Posterior vena cava (tissue), 2 donors: ENCODE measurements around the gene KIF5A. TPM values are rescaled to one million over a fixed set of nuclear protein-coding genes. Genes with fewer than 3 reads are reported as not detected.
"Not testable (repeated sequence)": the region's sequence is repeated elsewhere in the genome, so short reads cannot be mapped to it uniquely, and the experiment has no call there.

Source experiments
- DNase-seq: peaks from one replicate; pipeline ENCODE4 v3.0.0-alpha.2; 2020; ENCODE audit warnings: low spot score
- intact Hi-C, 2 donors: fragments of 100-400 bp; cut with DNase I; formaldehyde crosslinking; loops; one replicate each; pipeline versions ENCODE4 v1.14.1 to v1.14.2; 2022 to 2023
- total RNA-seq, 2 donors: library from RNA; stranded (reverse); fragmentation: NEBNext Ultra II Directional; extraction: Animal tissue kit (Norgen Biotek cat#: 25700); gene quantifications; one replicate each; pipeline ENCODE4 v1.2.1, GENCODE V29; 2021
- donor health status: DM: yes; HTN: yes; CAD: no.
- donor health status: DM: yes; HTN: yes; CAD: no.

KIF5A gene
- total RNA-seq, 2 donors from 2014 or later: 0.10 to 0.14 TPM

- no peak for DNase-seq
- intact Hi-C loops: no loop called here
Measured at GRCh38 chr12:57576613-57577160, 26.8 kb downstream of the KIF5A start.

GRCh38 chr12:57577981-57578758 is 28.3 kb downstream of the KIF5A start:
- intact Hi-C loops: no loop called here
- DNase-seq: no peak

- DNase-seq: no peak
- intact Hi-C loops: no loop called here
Measured at GRCh38 chr12:57579011-57579410, 29.2 kb downstream of the KIF5A start.

DNA sequence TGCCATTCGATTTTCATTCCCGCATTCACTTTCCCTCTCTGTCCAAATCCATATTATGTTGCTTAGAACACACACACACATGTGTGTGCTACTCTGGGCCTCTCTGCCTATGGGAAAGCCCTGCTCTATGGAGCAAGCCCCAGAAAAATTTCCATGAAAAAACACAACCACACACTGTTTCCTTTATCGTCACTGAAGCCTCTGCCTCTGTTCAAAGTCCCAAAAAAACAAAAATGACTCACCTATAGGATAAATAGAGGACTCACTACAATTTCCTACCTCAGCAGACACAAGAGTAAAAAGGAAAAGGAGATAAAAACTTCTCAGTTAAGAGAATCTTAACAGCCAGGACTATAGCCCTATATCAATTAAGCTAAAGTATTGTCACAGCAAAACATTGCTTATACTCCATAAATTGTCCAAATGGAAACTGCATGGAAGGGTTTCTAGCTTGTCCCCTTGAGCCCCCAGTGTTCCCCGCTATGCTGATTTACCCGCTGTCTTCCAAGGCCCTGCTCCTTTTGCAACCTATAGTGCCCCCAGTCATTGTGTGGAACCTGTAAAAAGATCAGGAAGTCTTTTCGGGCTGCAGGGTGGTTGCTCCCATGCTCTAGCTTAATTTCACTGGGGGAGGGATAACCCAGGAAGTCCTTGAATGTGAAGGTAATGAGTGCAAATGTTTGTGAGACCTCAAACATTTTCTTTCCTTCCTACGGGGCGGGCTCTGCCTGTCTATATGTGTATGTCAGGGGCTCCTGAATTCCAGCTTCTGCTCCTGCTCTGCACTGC is 30.0 kb downstream of the KIF5A start:
- DNase-seq: no peak
- intact Hi-C loops: loop anchor here in 1 of 2 donors (5.0 kb wide), 1 partner anchor 42 kb away; no protein-coding TSS in a partner anchor

DNA sequence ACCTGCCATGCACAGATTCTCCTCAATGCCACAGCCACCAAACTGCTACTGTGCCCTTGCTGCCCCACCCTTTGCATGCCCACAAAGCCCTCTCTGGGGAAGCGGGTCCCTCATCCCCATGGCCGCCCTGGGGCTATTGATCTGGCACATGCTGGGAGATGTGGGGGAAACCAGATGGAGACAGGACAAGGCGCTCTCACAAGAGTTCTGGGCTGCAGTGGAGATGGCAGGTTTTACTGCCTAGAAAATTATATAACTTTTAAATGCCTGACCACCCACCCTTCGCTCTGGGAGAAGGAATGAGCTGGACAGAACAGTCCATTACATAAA is 30.6 kb downstream of the KIF5A start:
- DNase-seq: no peak
- intact Hi-C loops: loop anchor here in 1 of 2 donors (5.0 kb wide), 1 partner anchor 42 kb away; no protein-coding TSS in a partner anchor

DNA sequence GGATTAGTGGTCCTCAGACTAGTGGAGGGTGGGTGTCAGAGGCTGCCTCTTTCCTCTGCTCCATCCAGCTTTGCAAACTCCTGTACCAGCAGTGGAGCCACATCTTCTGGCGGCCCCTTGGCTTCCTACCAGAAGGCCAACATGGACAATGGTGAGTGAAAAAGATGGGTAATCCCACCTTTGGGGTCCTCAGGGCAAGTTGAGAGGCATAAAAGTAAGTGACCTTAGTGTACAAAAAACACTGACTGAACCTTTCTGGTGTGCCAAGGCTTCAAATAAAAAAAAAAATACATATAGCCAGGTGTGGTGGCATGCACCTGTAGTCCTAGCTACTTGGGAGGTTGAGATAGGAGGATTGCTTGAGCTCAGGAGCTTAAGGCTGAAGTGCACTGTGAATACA is 32.0 kb downstream of the KIF5A start:
- no peak for DNase-seq
- intact Hi-C loops: loop anchor here in 1 of 2 donors (5.0 kb wide), 1 partner anchor 40 kb away; no protein-coding TSS in a partner anchor

GRCh38 chr12:57582440-57582839 is 32.6 kb downstream of the KIF5A start:
- intact Hi-C loops: loop anchor here in 1 of 2 donors (5.0 kb wide), 1 partner anchor 40 kb away; no protein-coding TSS in a partner anchor
- no peak for DNase-seq

DNA sequence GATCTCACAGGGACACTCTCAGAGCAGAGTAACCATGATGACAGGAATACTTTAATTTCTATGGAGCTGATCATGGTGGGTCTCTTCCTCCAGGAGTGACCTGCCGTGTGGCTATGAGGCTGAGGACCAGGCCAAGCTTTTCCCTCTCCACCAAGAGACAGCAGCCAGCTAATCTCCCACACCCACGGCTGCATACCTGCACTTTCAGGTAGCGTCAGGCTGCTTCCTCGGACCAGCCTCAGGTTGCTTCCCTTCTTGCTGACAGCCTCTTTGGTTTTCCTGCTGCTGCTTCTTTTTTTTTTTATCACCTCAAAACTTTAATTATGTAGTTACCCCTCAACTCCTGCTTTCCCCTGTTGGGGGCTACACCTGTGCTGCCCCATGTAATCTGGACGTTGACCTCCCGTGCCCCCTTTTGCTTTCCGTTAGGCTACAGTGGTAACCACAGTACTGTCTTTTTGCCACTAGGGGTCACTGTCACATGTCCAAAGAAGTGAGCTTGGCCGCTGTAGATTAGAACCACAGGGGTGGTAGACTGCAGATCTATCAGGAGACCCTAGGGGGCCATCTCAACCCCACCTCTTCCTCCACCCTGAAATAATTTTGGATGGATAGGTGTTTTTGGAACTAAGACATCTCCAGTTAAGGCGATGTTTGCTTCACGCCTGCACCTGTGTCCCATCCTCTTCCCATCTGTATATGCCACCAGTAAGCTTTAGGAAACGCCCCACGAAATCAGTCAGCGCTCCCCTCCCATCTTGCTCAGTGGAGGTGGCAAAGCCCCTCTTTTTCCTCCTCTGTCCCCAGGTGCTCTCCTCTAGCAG is 33.4 kb downstream of the KIF5A start:
- intact Hi-C loops: loop anchor here in 1 of 2 donors (5.0 kb wide), 1 partner anchor 39 kb away; no protein-coding TSS in a partner anchor

DNA sequence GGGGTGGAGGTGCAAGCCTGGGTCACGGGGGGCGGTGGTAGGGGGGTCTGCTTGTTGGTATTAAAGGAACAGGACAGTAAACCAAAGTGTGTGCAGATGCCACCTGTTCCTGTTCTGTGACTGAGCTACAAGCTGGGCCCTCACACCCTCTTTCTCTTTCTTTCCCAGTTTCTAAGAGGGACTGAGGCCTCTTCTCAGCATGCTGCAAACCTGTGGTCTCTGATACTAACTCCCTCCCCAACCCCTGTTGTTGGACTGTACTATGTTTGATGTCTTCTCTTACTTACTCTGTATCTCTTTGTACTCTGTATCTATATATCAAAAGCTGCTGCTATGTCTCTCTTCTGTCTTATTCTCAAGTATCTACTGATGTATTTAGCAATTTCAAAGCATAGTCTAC is 34.2 kb downstream of the KIF5A start:
- intact Hi-C loops: loop anchor here (2.0 to 5.0 kb wide), 2 partner anchors 37 to 38 kb away; no protein-coding TSS in a partner anchor
- DNase-seq: peak; percentile 5

More for the DNA sequence above, 33.4 kb downstream of the KIF5A start:
- DNase-seq: peak; percentile 61

DNA sequence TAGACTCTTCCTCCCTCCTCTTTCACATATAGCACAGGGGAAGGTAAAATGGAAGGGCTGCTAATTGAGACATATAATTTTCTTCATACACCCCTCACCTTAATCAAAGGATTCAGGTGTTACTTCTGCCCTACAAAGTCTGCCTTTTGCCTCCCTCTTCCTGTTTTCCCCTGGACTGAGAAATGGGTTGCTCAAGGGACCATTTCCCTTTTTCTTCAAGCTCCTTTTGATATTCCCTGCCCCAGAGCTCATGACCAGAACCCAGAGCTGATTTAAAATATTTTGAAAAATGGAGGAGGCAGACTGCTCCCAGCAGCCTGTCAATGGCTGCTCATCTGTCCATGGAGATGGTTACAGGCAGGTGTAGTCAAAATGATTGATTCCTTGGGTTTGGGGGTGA is 34.8 kb downstream of the KIF5A start:
- intact Hi-C loops: loop anchor here (2.0 to 5.0 kb wide), 3 partner anchors 36 to 48 kb away; partner anchors contain the start of gene B4GALNT1 (in 1 of the 2)

GRCh38 chr12:57585156-57585555 is 35.3 kb downstream of the KIF5A start:
- intact Hi-C loops: loop anchor here (2.0 to 5.0 kb wide), 2 partner anchors 36 to 47 kb away; partner anchors contain the start of gene B4GALNT1 (in 1 of the 2)
- no peak for DNase-seq

More for the DNA sequence above, 34.8 kb downstream of the KIF5A start:
- DNase-seq: no peak

DNA sequence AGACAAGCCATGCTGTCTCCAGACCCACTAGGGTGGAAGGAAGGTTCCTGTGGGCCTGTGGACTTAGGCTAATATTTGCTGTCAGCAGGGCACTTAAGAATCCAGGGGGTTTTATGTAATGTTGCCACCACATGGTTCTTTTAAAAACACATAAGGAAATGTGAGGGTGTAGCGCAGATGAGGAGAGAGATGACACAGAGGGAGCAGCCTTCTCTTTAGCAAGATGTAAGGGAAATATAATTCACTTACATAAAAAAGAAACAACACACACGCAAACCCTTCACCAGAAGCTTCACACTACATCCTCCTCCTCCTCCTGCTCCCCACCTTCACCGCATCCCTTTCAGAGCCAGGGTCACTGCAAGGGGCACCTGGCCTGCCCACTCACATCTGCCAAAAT is 36.3 kb downstream of the KIF5A start:
- DNase-seq: no peak
- intact Hi-C loops: loop anchor here in 1 of 2 donors (5.0 kb wide), 1 partner anchor 46 kb away; the partner anchor contains the start of gene B4GALNT1

GRCh38 chr12:57586832-57587429 is 37.1 kb downstream of the KIF5A start:
- intact Hi-C loops: loop anchor here in 1 of 2 donors (5.0 kb wide), 1 partner anchor 45 kb away; the partner anchor contains the start of gene B4GALNT1
- no peak for DNase-seq

- intact Hi-C loops: loop anchor here in 1 of 2 donors (5.0 kb wide), 1 partner anchor 43 kb away; the partner anchor contains the start of gene B4GALNT1
Measured at GRCh38 chr12:57588951-57589610, 39.2 kb downstream of the KIF5A start.

GRCh38 chr12:57590479-57590863 is 40.6 kb downstream of the KIF5A start:
- intact Hi-C loops: no loop called here
- no peak for DNase-seq

More at GRCh38 chr12:57588951-57589610, 39.2 kb downstream of the KIF5A start:
- DNase-seq: not testable (repeated sequence)

DNA sequence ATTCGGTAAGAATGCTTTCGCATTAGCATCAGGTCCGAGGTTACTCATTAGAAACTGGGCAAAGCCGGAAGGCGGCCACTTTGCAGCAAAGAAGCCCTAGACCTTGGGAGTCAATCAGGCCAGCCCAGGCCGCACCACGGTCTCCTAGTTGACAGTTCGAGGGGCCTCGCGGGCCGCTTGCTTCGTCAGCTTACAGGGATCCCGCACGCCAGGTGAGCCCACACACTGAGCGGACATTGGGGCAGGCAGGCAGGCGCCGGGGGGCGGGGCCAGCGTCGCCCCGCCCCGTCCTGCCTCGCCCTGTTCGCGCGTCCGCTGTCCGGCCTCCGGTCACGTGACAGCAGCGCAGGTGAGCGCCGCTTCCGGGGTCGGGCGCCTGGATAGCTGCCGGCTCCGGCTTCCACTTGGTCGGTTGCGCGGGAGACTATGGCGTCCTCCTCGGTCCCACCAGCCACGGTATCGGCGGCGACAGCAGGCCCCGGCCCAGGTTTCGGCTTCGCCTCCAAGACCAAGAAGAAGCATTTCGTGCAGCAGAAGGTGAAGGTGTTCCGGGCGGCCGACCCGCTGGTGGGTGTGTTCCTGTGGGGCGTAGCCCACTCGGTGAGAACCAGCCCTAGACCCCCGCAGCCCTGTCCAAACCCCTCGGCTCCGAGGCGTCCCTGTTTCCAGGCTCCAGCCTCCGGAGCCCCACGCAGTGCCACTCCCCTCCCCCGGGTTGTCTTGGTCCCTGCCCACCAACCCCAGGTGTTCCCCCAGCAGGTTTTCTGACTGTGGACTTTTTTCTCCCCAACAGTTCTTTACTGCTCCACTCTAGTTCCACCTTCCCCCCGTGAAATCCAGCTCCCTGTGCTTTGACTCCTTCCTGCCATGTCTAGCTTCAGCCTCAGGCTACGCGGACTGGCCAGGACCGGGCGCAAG is 41.3 kb downstream of the KIF5A start, which contains the start of gene PIP4K2C:
Gene PIP4K2C, plus strand, starts transcription at position 329 of the 918 bp plus-strand sequence. Its CDS starts 98 bp downstream, at position 427.
- intact Hi-C loops: no loop called here
- DNase-seq: peak; percentile 88
